Activated T-helper 17 cell treated with anti-CD3 and anti-CD28 coated beads, Interleukin-2, amount 50 U/mL, for 72 hours (primary cell): Measurements from ENCODE around the gene COL12A1. TPM values are rescaled to one million over a fixed set of nuclear protein-coding genes. Genes with fewer than 3 reads are reported as not detected.
"Not testable (repeated sequence)": the region's sequence is repeated elsewhere in the genome, so short reads cannot be mapped to it uniquely, and the experiment has no call there.

Experiments used
- ATAC-seq: fragments of 150-1000 bp; cut with Tn5 transposase; replicated peaks from 2 replicates; pipeline ENCODE4 v1.10.0; 2021; ENCODE audit warnings: mild to moderate bottlenecking, moderate library complexity
- H3K27ac Mint-ChIP-seq: one replicate; pipeline ENCODE4 v1.8.0; 2022; ENCODE audit warnings: mixed read lengths
- H3K27me3 Mint-ChIP-seq: one replicate; pipeline ENCODE4 v1.8.0; 2022; ENCODE audit warnings: mixed read lengths
- H3K36me3 Mint-ChIP-seq: one replicate; pipeline ENCODE4 v1.8.0; 2022; ENCODE audit warnings: low read depth, mild to moderate bottlenecking, mixed read lengths
- H3K4me1 Mint-ChIP-seq: one replicate; pipeline ENCODE4 v1.8.0; 2022; ENCODE audit warnings: mixed read lengths
- H3K4me3 Mint-ChIP-seq: one replicate; pipeline ENCODE4 v1.8.0; 2022; ENCODE audit warnings: mild to moderate bottlenecking, mixed read lengths
- H3K9me3 Mint-ChIP-seq: one replicate; pipeline ENCODE4 v1.8.0; 2022; ENCODE audit warnings: mixed read lengths
- total RNA-seq, 2 donors: library from RNA; stranded (reverse); gene quantifications; one replicate each; pipeline ENCODE4 v1.2.3, GENCODE V29; 2022

The COL12A1 gene
- total RNA-seq, 2 donors from 2014 or later: not detected

- H3K27ac Mint-ChIP-seq: no peak overlapping the region
- no peaks in the 10 kb centered on the region for H3K9me3 Mint-ChIP-seq
- H3K36me3 Mint-ChIP-seq: peaks cover 6% of the 10 kb centered on the region
- H3K27me3 Mint-ChIP-seq: peaks cover 74% of the 10 kb centered on the region
- no peak for ATAC-seq
- peaks cover 25% of the 10 kb centered on the region for H3K4me1 Mint-ChIP-seq
- peak overlapping the region; percentile 75 for H3K4me3 Mint-ChIP-seq
These were observed 686 bp downstream of the COL12A1 start for GRCh38 chr6:75204959-75205775.

- Mint-ChIP-seq H3K36me3 (peaks cover 6% of the 10 kb centered on the region), H3K27me3 (peaks cover 74% of the 10 kb centered on the region), H3K27ac (no peak overlapping the region), H3K4me3 (peak overlapping the region; percentile 75), H3K9me3 (no peaks in the 10 kb centered on the region), H3K4me1 (peaks cover 25% of the 10 kb centered on the region)
- ATAC-seq: no peak
These were observed 1.5 kb downstream of the COL12A1 start for GRCh38 chr6:75204217-75204958.

DNA sequence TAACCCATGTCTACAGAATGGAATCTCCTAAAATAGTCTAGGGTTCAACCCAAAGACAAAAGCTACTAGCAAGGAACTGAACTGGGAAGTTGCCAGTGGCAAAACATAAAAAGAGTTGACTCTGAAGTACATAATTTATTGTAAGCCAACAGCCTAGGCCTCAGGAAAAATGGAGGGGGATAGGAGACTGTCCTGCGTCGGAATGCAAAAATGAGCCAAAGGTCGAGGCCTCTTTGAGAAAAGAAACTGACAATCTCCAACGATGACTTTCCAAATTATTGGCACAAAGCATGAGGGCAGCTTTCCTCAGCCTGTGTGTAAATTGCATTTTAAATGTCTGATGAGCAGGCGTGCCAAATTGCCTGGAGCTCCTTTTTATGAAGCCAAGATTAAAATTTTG, 2.1 kb downstream of the COL12A1 start:
- Mint-ChIP-seq H3K9me3 (no peaks in the 10 kb centered on the region), H3K27me3 (peaks cover 69% of the 10 kb centered on the region), H3K36me3 (peaks cover 6% of the 10 kb centered on the region), H3K27ac (no peak overlapping the region), H3K4me3 (peak overlapping the region; percentile 75), H3K4me1 (peaks cover 19% of the 10 kb centered on the region)
- no peak for ATAC-seq

DNA sequence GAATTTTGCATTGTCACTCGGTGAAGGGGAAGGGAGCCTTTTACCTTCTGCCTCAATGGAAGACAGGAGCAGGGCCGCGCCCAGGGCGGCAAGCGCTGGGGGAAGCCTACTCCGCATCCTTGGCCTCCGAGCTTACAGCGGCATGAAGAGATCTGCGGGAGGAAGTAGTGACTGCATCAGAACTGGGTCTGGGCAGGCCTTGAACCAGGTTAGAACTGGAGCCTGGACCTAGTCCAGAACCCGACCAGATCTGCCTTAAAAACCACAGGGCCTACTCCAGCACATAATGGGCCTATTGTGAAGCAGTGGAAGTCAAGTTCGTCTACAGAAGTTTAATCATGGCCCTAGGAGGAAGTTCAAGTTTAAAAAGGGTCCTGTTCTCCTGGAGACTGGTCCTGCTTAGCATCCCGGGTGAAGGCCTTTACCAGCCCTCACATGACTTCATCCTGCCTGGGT, 3.1 kb downstream of the COL12A1 start:
- Mint-ChIP-seq H3K4me1 (peaks cover 15% of the 10 kb centered on the region), H3K36me3 (peaks cover 6% of the 10 kb centered on the region), H3K4me3 (no peak overlapping the region), H3K27ac (no peak overlapping the region), H3K9me3 (no peaks in the 10 kb centered on the region), H3K27me3 (peaks cover 68% of the 10 kb centered on the region)
- no peak for ATAC-seq

GRCh38 chr6:75201901-75202672, 3.8 kb downstream of the COL12A1 start:
- H3K4me1 Mint-ChIP-seq: peaks cover 9% of the 10 kb centered on the region
- peaks cover 6% of the 10 kb centered on the region for H3K36me3 Mint-ChIP-seq
- no peak overlapping the region for H3K4me3 Mint-ChIP-seq
- no peak overlapping the region for H3K27ac Mint-ChIP-seq
- H3K27me3 Mint-ChIP-seq: peaks cover 62% of the 10 kb centered on the region
- ATAC-seq: no peak
- no peaks in the 10 kb centered on the region for H3K9me3 Mint-ChIP-seq

GRCh38 chr6:75201021-75201420, 4.8 kb downstream of the COL12A1 start:
- Mint-ChIP-seq H3K27me3 (peaks cover 51% of the 10 kb centered on the region), H3K4me1 (peaks cover 6% of the 10 kb centered on the region), H3K4me3 (no peak overlapping the region), H3K36me3 (peaks cover 6% of the 10 kb centered on the region), H3K9me3 (no peaks in the 10 kb centered on the region), H3K27ac (no peak overlapping the region)
- no peak for ATAC-seq

- Mint-ChIP-seq H3K27me3 (peaks cover 43% of the 10 kb centered on the region), H3K4me1 (no peaks in the 10 kb centered on the region), H3K27ac (no peak overlapping the region), H3K9me3 (no peaks in the 10 kb centered on the region), H3K36me3 (no peaks in the 10 kb centered on the region), H3K4me3 (no peak overlapping the region)
- ATAC-seq: no peak
These were observed 6.0 kb downstream of the COL12A1 start for GRCh38 chr6:75199889-75200288.

DNA sequence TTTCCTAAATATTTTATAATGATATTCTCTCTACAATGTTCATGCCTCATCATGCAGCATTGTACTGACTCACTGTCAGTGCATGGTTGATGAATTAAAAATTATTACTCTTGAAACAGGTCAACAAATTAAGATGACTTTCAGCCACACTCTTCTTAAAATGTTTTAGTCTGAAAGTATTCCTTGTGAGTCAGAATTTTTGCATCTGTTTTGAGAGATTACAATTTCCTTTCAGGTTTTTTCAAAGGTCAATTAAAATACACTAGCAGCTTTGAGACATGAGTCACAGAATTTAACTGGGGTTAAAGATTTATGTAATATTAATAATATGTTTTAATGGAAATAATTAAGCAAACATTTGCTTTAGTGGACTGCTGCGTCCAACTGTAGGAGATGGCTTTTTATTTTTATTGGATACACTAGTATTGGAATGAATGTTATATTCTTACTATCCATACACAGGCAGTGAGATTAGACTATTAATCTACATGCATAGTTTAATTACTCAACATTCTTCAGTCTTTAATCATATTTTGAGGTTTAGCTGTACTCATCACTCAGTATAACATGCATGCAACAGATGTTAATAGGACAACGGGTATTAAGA, 9.7 kb downstream of the COL12A1 start:
- H3K36me3 Mint-ChIP-seq: no peaks in the 10 kb centered on the region
- ATAC-seq: no peak
- H3K4me3 Mint-ChIP-seq: no peak overlapping the region
- no peaks in the 10 kb centered on the region for H3K9me3 Mint-ChIP-seq
- peaks cover 11% of the 10 kb centered on the region for H3K27me3 Mint-ChIP-seq
- H3K4me1 Mint-ChIP-seq: no peaks in the 10 kb centered on the region
- H3K27ac Mint-ChIP-seq: no peak overlapping the region

- Mint-ChIP-seq H3K36me3 (no peaks in the 10 kb centered on the region), H3K9me3 (peaks cover 4% of the 10 kb centered on the region)
These were observed 17.5 kb downstream of the COL12A1 start for GRCh38 chr6:75188221-75188925.

DNA sequence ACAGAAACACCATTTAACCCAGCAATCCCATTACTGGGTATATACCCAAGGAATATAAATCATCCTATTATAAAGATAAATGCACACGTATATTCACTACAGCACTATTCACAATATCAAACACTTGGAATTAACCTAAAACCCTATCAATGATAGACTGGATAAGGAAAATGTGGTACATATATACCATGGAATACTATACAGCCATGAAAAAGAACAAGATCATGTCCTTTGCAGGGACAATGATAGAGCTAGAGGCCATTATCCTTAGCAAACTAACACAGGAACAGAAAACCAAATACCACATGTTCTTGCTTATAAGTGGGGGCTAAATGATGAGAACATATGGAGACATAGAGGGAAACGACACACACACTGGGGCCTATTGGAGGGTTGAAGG, 19.3 kb downstream of the COL12A1 start:
- not testable (repeated sequence) for H3K4me1 Mint-ChIP-seq, H3K4me3 Mint-ChIP-seq, H3K36me3 Mint-ChIP-seq, H3K27ac Mint-ChIP-seq, ATAC-seq, H3K9me3 Mint-ChIP-seq
- H3K27me3 Mint-ChIP-seq: peaks cover 30% of the 10 kb centered on the region

More at GRCh38 chr6:75188221-75188925, 17.5 kb downstream of the COL12A1 start:
- H3K4me3 Mint-ChIP-seq: no peak overlapping the region
- H3K4me1 Mint-ChIP-seq: no peaks in the 10 kb centered on the region
- H3K27me3 Mint-ChIP-seq: peaks cover 27% of the 10 kb centered on the region
- H3K27ac Mint-ChIP-seq: no peak overlapping the region
- ATAC-seq: no peak

DNA sequence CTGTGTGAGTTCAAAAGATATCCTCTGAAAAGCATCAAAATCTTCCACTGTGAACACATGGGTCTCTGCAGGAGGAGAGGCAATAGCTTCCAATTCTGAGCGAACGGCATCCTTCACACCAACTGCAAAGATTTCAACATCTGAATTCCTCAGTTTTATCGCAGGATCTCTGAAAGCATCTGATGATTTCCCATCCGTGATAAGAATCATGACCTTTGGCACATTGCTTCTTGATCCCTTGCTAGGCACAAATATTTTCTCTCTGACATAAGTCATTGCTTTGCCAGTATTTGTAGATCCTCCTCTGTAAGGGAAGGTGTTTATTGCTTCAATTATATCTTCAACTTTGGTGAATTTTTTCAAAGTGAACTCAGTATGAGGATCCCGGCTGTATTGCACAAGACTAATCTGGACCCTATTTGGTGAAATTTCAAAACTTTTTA, 22.7 kb downstream of the COL12A1 start:
- no peak overlapping the region for H3K27ac Mint-ChIP-seq

DNA sequence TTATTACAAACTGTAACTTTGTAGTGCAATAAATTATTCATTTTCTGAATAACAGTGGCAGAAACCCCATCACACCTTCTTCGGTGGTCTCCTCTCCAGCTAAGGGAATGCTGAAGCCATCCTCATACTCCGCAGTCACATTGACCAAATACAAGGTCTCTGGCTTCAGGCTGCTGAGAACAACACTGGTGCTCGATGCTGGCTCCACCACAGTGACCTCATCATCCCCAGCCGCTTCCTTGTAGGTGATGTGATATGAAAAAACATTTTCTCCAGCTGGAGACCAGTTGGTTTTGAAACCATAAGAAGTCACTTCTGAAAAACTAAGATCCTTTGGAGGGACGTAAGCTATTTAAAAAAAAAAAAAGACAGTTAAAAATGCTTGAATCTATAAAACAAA, 25.0 kb downstream of the COL12A1 start:
- Mint-ChIP-seq H3K27ac (no peak overlapping the region), H3K4me3 (no peak overlapping the region), H3K36me3 (no peaks in the 10 kb centered on the region), H3K27me3 (peaks cover 36% of the 10 kb centered on the region), H3K4me1 (no peaks in the 10 kb centered on the region), H3K9me3 (no peaks in the 10 kb centered on the region)
- ATAC-seq: no peak

More for the DNA sequence above, 22.7 kb downstream of the COL12A1 start:
- ATAC-seq: no peak
- Mint-ChIP-seq H3K36me3 (no peaks in the 10 kb centered on the region), H3K27me3 (peaks cover 34% of the 10 kb centered on the region), H3K4me1 (no peaks in the 10 kb centered on the region), H3K4me3 (no peak overlapping the region), H3K9me3 (peaks cover 4% of the 10 kb centered on the region)

DNA sequence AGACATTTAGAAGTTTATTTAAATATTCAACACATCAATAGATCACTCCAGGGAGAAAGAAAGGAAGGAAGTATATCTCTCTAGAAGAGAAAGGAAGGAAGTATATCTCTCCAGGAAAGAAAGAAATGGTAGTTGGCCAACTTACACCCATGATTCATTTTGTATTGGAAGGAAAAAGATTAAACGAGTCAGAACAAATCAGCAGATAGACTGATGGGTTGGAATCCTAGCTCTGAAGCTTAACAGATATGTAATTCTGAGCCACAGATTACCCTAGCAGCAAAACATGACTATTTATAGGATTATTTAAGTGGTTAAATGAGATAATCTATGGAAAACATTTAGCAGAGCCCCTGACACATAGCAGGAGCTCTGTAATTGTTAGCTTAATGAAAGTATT, 27.1 kb downstream of the COL12A1 start:
- no peak for ATAC-seq
- no peaks in the 10 kb centered on the region for H3K4me1 Mint-ChIP-seq
- H3K9me3 Mint-ChIP-seq: no peaks in the 10 kb centered on the region
- H3K36me3 Mint-ChIP-seq: no peaks in the 10 kb centered on the region
- no peak overlapping the region for H3K4me3 Mint-ChIP-seq
- H3K27ac Mint-ChIP-seq: no peak overlapping the region
- peaks cover 31% of the 10 kb centered on the region for H3K27me3 Mint-ChIP-seq
